SK-N-SH (cell line): ENCODE data around the gene CBX3. TPM values are rescaled to one million over a fixed set of nuclear protein-coding genes. Genes with fewer than 3 reads are reported as not detected.
A peak's percentile ranks its signal among the peaks of the same experiment; 100 is the strongest.

Experiments used
- CTCF ChIA-PET: fragments of 300-600, 350-600 bp; formaldehyde crosslinking; extraction: SDS; loops from one replicate; lab custom pipeline; 2021; lab: Yijun Ruan, JAX
- POLR2A ChIA-PET: fragments of 350-600 bp; sonication (Branson Sonifier 250); formaldehyde crosslinking; extraction: SDS; loops from one replicate; lab custom pipeline; 2020; ENCODE audit warnings: antibody characterized with exemption, inconsistent platforms; lab: Yijun Ruan, JAX
- DNase-seq: peaks from one replicate; pipeline ENCODE4 v3.0.0; 2012
- H2AFZ ChIP-seq: fragments of 200-600 bp; sonication (generic); 2 replicates; pipeline ENCODE4 v1.8.1; 2016; ENCODE audit warnings: antibody characterized with exemption, mild to moderate bottlenecking, low read depth
- H3F3A ChIP-seq: fragments of 200-600 bp; sonication (generic); replicated peaks from 2 replicates; pipeline ENCODE3; 2016; ENCODE audit warnings: antibody characterized with exemption, mild to moderate bottlenecking; ENCODE audit not compliant: insufficient read depth
- H3K27ac ChIP-seq, 2 experiments: fragments of 200-500 bp in 1 of 2; fragments of 200-600 bp in 1 of 2; sonication (Bioruptor generic) in 1 of 2; sonication (generic), shearing (Covaris generic) in 1 of 2; 2 replicates each; pipeline versions ENCODE4 v1.5.1 to v1.6.1; 2014 to 2016; ENCODE audit warnings: low read depth in 2 of 2, inconsistent platforms in 1 of 2, low read length in 1 of 2, mild to moderate bottlenecking in 1 of 2, mixed read lengths in 1 of 2
- H3K27me3 ChIP-seq: fragments of 200-600 bp; sonication (generic), shearing (Covaris generic); 2 replicates; pipeline ENCODE4 v1.6.1; 2016; ENCODE audit warnings: mixed run types; ENCODE audit not compliant: insufficient read depth
- H3K36me3 ChIP-seq, 2 experiments: fragments of 200-500 bp in 1 of 2; fragments of 200-600 bp in 1 of 2; sonication (Bioruptor generic) in 1 of 2; sonication (generic) in 1 of 2; replicated peaks in 1 of 2; 2 replicates each; pipeline versions ENCODE3 to v1.5.1; 2014 to 2016; ENCODE audit warnings: low read length in 1 of 2, mild to moderate bottlenecking in 1 of 2; ENCODE audit not compliant: insufficient read depth in 2 of 2, control insufficient read depth in 1 of 2
- H3K4me1 ChIP-seq, 2 experiments: fragments of 200-500 bp in 1 of 2; fragments of 200-600 bp in 1 of 2; sonication (Bioruptor generic) in 1 of 2; sonication (generic), shearing (Covaris generic) in 1 of 2; 2 replicates each; pipeline versions ENCODE4 v1.5.1 to v1.6.1; 2014 to 2016; ENCODE audit warnings: low read depth in 1 of 2, low read length in 1 of 2, mixed run types in 1 of 2; ENCODE audit not compliant: insufficient read depth in 2 of 2, control insufficient read depth in 1 of 2
- H3K4me2 ChIP-seq: fragments of 200-600 bp; sonication (generic), shearing (Covaris generic); 2 replicates; pipeline ENCODE4 v1.6.1; 2017; ENCODE audit warnings: mixed run types
- H3K4me3 ChIP-seq, 2 experiments: fragments of 200-500 bp in 1 of 2; fragments of 200-600 bp in 1 of 2; sonication (Bioruptor generic) in 1 of 2; sonication (generic), shearing (Covaris generic) in 1 of 2; 2 replicates each; pipeline versions ENCODE4 v1.5.1 to v1.8.1; 2014 to 2016; ENCODE audit warnings: low read depth in 2 of 2, inconsistent platforms in 1 of 2, low read length in 1 of 2, mild to moderate bottlenecking in 1 of 2, mixed read lengths in 1 of 2, moderate library complexity in 1 of 2
- H3K79me2 ChIP-seq: fragments of 200-600 bp; sonication (generic); 2 replicates; pipeline ENCODE4 v1.8.1; 2017; ENCODE audit warnings: mild to moderate bottlenecking; ENCODE audit not compliant: insufficient read depth
- H3K9ac ChIP-seq: fragments of 200-600 bp; sonication (generic); 2 replicates; pipeline ENCODE4 v1.6.1; 2017; ENCODE audit warnings: mixed run types
- H3K9me2 ChIP-seq: fragments of 200-600 bp; sonication (generic); 2 replicates; pipeline ENCODE4 v1.6.1; 2017; ENCODE audit warnings: mixed run types
- H3K9me3 ChIP-seq: fragments of 200-600 bp; sonication (generic); 2 replicates; pipeline ENCODE4 v1.6.1; 2017; ENCODE audit warnings: mixed run types, mild to moderate bottlenecking, moderate library complexity
- H4K20me1 ChIP-seq: fragments of 200-600 bp; sonication (generic); 2 replicates; pipeline ENCODE4 v1.6.1; 2017; ENCODE audit warnings: mild to moderate bottlenecking, mixed run types; ENCODE audit not compliant: insufficient read depth
- CHD2 ChIP-seq: fragments of 150-350 bp; IDR thresholded peaks from 2 replicates; pipeline ENCODE4 v1.6.1; 2018; ENCODE audit warnings: low read length; ENCODE audit not compliant: partially characterized antibody
- ELF1 ChIP-seq: IDR thresholded peaks from 2 replicates; pipeline ENCODE4 v1.4.0; 2012
- EP300 ChIP-seq, 2 experiments: IDR thresholded peaks; 2 replicates each; pipeline versions ENCODE4 v1.4.0 to v1.6.1; 2012; ENCODE audit warnings: borderline replicate concordance in 1 of 2, low read depth in 1 of 2, low read length in 1 of 2
- EZH2phosphoT487 ChIP-seq: fragments of 200-600 bp; sonication (generic); IDR thresholded peaks from 2 replicates; pipeline ENCODE4 v1.6.1; 2017; ENCODE audit warnings: low read depth, mixed run types, mild to moderate bottlenecking, antibody characterized with exemption, moderate library complexity, borderline replicate concordance
- FOSL2 ChIP-seq: IDR thresholded peaks from 2 replicates; pipeline ENCODE4 v1.4.0; 2012; ENCODE audit warnings: low read depth, mild to moderate bottlenecking, moderate library complexity, borderline replicate concordance
- FOXM1 ChIP-seq: IDR thresholded peaks from 2 replicates; pipeline ENCODE4 v1.4.0; 2012; ENCODE audit warnings: low read depth, mild to moderate bottlenecking
- GABPA ChIP-seq: IDR thresholded peaks from 2 replicates; pipeline ENCODE4 v1.4.0; 2012; ENCODE audit warnings: low read depth, mild to moderate bottlenecking
- GATA2 ChIP-seq: sonication (generic); formaldehyde crosslinking; IDR thresholded peaks from 2 replicates; pipeline ENCODE4 v1.5.0; 2020; ENCODE audit warnings: mild to moderate bottlenecking, missing genetic modification reagents
- MAX ChIP-seq: IDR thresholded peaks from 2 replicates; pipeline ENCODE4 v1.4.0; 2012; ENCODE audit warnings: low read depth
- MEF2A ChIP-seq: IDR thresholded peaks from 2 replicates; pipeline ENCODE4 v1.4.0; 2012; ENCODE audit warnings: low read depth, borderline replicate concordance
- NFIC ChIP-seq: IDR thresholded peaks from 2 replicates; pipeline ENCODE4 v1.4.0; 2012; ENCODE audit warnings: borderline replicate concordance
- POLR2AphosphoS5 ChIP-seq: IDR thresholded peaks from 2 replicates; pipeline ENCODE4 v1.6.1; 2012; ENCODE audit warnings: low read depth, low read length
- RAD21 ChIP-seq: IDR thresholded peaks from 2 replicates; pipeline ENCODE4 v1.6.1; 2012; ENCODE audit warnings: mild to moderate bottlenecking, low read length
- RCOR1 ChIP-seq: fragments of 150-350 bp; IDR thresholded peaks from 2 replicates; pipeline ENCODE4 v1.6.1; 2017; ENCODE audit warnings: antibody characterized with exemption, low read length
- RFX5 ChIP-seq: IDR thresholded peaks from 2 replicates; pipeline ENCODE4 v1.6.1; 2012; ENCODE audit warnings: mild to moderate bottlenecking, improper control_type of control experiment, low read length
- RXRA ChIP-seq: IDR thresholded peaks from 2 replicates; pipeline ENCODE4 v1.4.0; 2012; ENCODE audit warnings: low read depth, mild to moderate bottlenecking, borderline replicate concordance
- SIN3A ChIP-seq: IDR thresholded peaks from 2 replicates; pipeline ENCODE4 v1.6.1; 2012; ENCODE audit warnings: low read depth, mild to moderate bottlenecking, low read length, moderate library complexity, borderline replicate concordance
- TAF1 ChIP-seq: IDR thresholded peaks from 2 replicates; pipeline ENCODE4 v1.6.1; 2012; ENCODE audit warnings: low read depth, mild to moderate bottlenecking, low read length, moderate library complexity, borderline replicate concordance
- USF2 ChIP-seq: fragments of 150-350 bp; IDR thresholded peaks from 2 replicates; pipeline ENCODE4 v1.6.1; 2017; ENCODE audit warnings: antibody characterized with exemption, low read length, low read depth, borderline replicate concordance
- YY1 ChIP-seq: IDR thresholded peaks from 2 replicates; pipeline ENCODE4 v1.4.0; 2012; ENCODE audit warnings: low read depth, mild to moderate bottlenecking
- WGBS: methylation state at CpG from one replicate; pipeline ENCODE4 v1.1.6; 2017; ENCODE audit warnings: low lambda C conversion rate; 5-methylcytosine and 5-hydroxymethylcytosine counted together
- polyA plus RNA-seq, 3 experiments: library from polyadenylated mRNA; depleted of rRNA; stranded (reverse); fragments of >200 nt; gene quantifications; 2 replicates each; pipeline ENCODE4 v1.2.3, GENCODE V29; 2012

CBX3 gene
- polyA plus RNA-seq, 1 of the 3 experiments (the other 2 are of a cell fraction), result 97.0 TPM

GRCh38 chr7:26203016-26203415, 1.5 kb downstream of the CBX3 start:
- Histone ChIP-seq H2AFZ (no peak overlapping the region), H3K4me1 (peaks cover 12 to 18% of the 10 kb centered on the region in 2 experiments; a peak in 3 of 4 replicates), H3K9me3 (no peaks in the 10 kb centered on the region), H3K79me2 (peaks cover 89% of the 10 kb centered on the region), H3K4me3 (peak overlapping the region; percentile 79 to 100), H3K4me2 (peak overlapping the region; percentile 77), H3K9me2 (no peaks in the 10 kb centered on the region), H4K20me1 (peaks cover 78% of the 10 kb centered on the region), H3K27me3 (no peaks in the 10 kb centered on the region), H3K9ac (peak overlapping the region; percentile 97), H3K27ac (peak overlapping the region; percentile 99 to 100), H3F3A (peaks cover 32% of the 10 kb centered on the region)
- no peak for DNase-seq
- 1% methylated on average over 2 of the region's 2 CpGs for WGBS
- ChIA-PET CTCF (interaction anchor here (0.9 to 3.9 kb wide), 4 partner anchors 14 to 309 kb away, joined by 4 to 20 read pairs (median 9); no protein-coding TSS in a partner anchor), POLR2A (no interaction called here)
- no peak for TF ChIP-seq TAF1
- TF ChIP-seq NFIC, result no peak
- no peak for TF ChIP-seq FOXM1
- TF ChIP-seq RCOR1, result no peak
- TF ChIP-seq SIN3A, result no peak
- TF ChIP-seq, all 33 proteins: peak for 0
- H3K36me3 ChIP-seq, result peaks cover 56 to 58% of the 10 kb centered on the region in 2 experiments

GRCh38 chr7:26208040-26208439, 6.5 kb downstream of the CBX3 start:
- Histone ChIP-seq H3K9me3 (no peaks in the 10 kb centered on the region), H3F3A (peaks cover 22% of the 10 kb centered on the region), H4K20me1 (peaks cover 84% of the 10 kb centered on the region), H3K79me2 (peaks cover 83% of the 10 kb centered on the region), H2AFZ (no peak overlapping the region), H3K36me3 (peaks cover 81 to 84% of the 10 kb centered on the region in 2 experiments), H3K9me2 (no peaks in the 10 kb centered on the region), H3K9ac (no peak overlapping the region), H3K27ac (peak overlapping the region in 1 of 2 experiments; percentile 1; a peak in 1 of 4 replicates), H3K4me3 (no peak overlapping the region), H3K4me2 (no peak overlapping the region), H3K27me3 (no peaks in the 10 kb centered on the region), H3K4me1 (peaks cover 16 to 19% of the 10 kb centered on the region in 2 experiments; a peak in 3 of 4 replicates)
- peak; percentile 45 for TF ChIP-seq CHD2
- TF ChIP-seq EZH2phosphoT487, result no peak
- TF ChIP-seq EP300 (IDR thresholded peaks at IDR 0.05; ENCODE audit: borderline replicate concordance in 1 of 2, low read depth in 1 of 2, low read length in 1 of 2), result peak in 1 of 2 experiments; percentile 52; a peak in 2 of 4 replicates
- no peak for TF ChIP-seq GABPA
- 0 out of 2 replicates have a peak, but pooled peaks have one; percentile 27 for TF ChIP-seq RCOR1
- peak; percentile 58 for DNase-seq
- POLR2A ChIA-PET, result interaction anchor here (1.2 to 1.6 kb wide), 2 partner anchors 8 to 10 kb away, joined by 5 to 9 read pairs; no protein-coding TSS in a partner anchor
- CTCF ChIA-PET, result interaction anchor here (0.6 to 1.6 kb wide), 6 partner anchors 10 to 460 kb away, joined by 3 to 6 read pairs (median 3); no protein-coding TSS in a partner anchor
- WGBS, result 42% methylated on average over 5 of the region's 5 CpGs

- no peak overlapping the region for H2AFZ ChIP-seq
- 0 out of 4 replicates have a peak, but pooled peaks cover 0 to 4% of the 10 kb centered on the region in 2 experiments for H3K4me1 ChIP-seq
- H3K79me2 ChIP-seq, result peaks cover 32% of the 10 kb centered on the region
- H3K9me2 ChIP-seq, result no peaks in the 10 kb centered on the region
- ChIA-PET POLR2A (interaction anchor here (0.9 kb wide), 1 partner anchor 12 kb away, joined by 4 read pairs; the partner anchor contains the start of gene CBX3), CTCF (no interaction called here)
- no peak for DNase-seq
- WGBS, result 99% methylated on average over 2 of the region's 2 CpGs
- H3K36me3 ChIP-seq, result peaks cover 50 to 51% of the 10 kb centered on the region in 2 experiments
- H3K4me2 ChIP-seq, result no peak overlapping the region
- H3K27me3 ChIP-seq, result no peaks in the 10 kb centered on the region
- H3K9me3 ChIP-seq, result no peaks in the 10 kb centered on the region
- no peak overlapping the region for H3K9ac ChIP-seq
- H3K27ac ChIP-seq, result no peak overlapping the region
- peaks cover 33% of the 10 kb centered on the region for H4K20me1 ChIP-seq
- peaks cover 35% of the 10 kb centered on the region for H3F3A ChIP-seq
- H3K4me3 ChIP-seq, result no peak overlapping the region
- TF ChIP-seq POLR2AphosphoS5 (no peak), RAD21 (no peak), ELF1 (no peak), GATA2 (CRISPR knock-in tag) (no peak), RCOR1 (no peak), RXRA (no peak), RFX5 (no peak), FOSL2 (no peak), USF2 (no peak), GABPA (no peak), MAX (no peak), YY1 (no peak), MEF2A (no peak), NFIC (no peak), TAF1 (no peak)
These were observed 11.6 kb downstream of the CBX3 start for GRCh38 chr7:26212921-26213718.
